D721Med (cell line): ENCODE measurements around the gene C11orf86.

ENCODE experiments used
- DNase-seq: peaks from one replicate; pipeline ENCODE4 v3.0.0; 2011; ENCODE audit warnings: low spot score; ENCODE audit not compliant: insufficient read length
- FAIRE-seq: peaks from 2 replicates; lab custom pipeline; 2011; peaks lifted over from hg19 to GRCh38; lab: Jason Lieb, UNC
- TF ChIP-seq, protein P1 (sequence below): IDR thresholded peaks from 2 replicates; pipeline ENCODE4 v1.5.1; 2012; ENCODE audit warnings: mild to moderate bottlenecking, control low read depth; ENCODE audit not compliant: insufficient read depth; ENCODE audit errors: missing control alignments

C11orf86 gene

DNA sequence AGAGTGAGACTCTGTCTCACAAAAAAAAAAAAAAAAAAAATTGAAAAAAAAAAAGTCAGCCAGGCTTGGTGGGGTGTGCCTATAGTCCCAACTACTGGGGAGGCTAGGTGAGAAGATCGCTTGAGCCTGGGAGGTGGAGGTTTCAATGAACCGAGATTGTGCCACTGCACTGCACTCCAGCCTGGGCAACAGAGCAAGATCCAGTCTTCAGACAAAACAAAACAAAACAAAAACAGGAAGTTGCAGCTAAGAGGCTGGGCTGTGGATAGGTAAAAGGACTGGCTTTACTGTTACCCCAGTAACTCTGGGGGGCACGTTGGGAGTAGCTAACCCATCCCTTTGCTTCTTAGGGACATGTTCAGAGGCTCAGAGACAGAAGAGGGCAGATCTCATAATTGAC, 10.6 kb upstream of the C11orf86 start:
- TF ChIP-seq, protein P1, sequence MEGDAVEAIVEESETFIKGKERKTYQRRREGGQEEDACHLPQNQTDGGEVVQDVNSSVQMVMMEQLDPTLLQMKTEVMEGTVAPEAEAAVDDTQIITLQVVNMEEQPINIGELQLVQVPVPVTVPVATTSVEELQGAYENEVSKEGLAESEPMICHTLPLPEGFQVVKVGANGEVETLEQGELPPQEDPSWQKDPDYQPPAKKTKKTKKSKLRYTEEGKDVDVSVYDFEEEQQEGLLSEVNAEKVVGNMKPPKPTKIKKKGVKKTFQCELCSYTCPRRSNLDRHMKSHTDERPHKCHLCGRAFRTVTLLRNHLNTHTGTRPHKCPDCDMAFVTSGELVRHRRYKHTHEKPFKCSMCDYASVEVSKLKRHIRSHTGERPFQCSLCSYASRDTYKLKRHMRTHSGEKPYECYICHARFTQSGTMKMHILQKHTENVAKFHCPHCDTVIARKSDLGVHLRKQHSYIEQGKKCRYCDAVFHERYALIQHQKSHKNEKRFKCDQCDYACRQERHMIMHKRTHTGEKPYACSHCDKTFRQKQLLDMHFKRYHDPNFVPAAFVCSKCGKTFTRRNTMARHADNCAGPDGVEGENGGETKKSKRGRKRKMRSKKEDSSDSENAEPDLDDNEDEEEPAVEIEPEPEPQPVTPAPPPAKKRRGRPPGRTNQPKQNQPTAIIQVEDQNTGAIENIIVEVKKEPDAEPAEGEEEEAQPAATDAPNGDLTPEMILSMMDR: no peak
- no peak for DNase-seq
- FAIRE-seq: no peak

DNA sequence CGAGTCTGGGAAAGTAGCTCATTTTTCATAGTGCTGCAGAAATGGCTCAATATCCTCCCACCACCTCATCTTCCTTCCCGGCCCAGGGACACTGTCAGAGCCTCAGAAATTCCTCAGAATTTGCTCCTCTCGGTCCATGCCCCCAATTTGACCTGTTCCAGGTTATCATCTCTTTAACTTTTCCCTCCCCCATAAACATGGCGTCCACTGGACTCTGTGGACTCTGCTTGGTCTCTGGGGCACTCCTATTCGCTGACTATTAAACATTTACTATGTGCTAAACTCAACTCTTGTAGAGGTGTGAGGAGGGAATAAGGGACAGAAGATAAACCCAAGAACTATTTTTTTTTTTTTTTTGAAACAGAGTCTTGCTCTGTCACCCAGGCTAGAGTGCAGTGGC, 8.8 kb upstream of the C11orf86 start:
- no peak for FAIRE-seq
- TF ChIP-seq, protein P1: no peak
- no peak for DNase-seq

DNA sequence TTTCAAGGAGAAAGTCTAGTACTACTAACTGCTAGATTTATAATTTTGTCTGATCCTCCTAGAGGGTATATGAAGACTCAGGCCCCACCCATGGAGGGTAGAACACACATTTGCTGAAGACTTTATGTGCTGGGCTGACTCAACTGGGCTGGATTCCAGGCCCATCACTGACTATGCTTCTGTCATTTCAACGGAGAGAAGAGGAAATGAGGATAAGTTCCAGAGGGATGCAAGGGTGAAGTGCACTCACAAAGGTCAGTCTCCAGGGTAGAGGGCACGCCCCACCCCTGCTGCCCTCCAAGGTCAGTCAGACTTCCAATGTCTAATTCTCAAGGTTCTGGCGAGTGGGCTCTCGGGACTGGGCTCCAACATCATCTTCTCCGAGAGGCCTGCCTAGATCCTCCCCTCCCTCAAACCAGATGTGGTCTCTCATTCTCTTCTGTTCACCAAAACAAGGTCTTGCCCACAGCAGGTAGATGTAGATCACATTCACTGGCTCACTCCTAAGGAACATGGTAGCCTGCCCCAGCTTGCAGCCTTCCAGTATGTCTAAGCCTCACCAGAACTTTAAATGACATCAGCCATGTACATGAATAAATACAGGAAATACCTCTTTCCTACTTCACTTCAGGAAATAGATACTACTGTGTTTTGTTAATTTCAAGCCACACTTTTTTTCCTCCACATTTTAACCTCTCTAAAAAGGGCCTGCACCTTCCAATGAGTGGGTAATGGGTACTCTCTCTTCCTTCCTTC, 7.3 kb upstream of the C11orf86 start:
- FAIRE-seq (no peak), DNase-seq (no peak)

DNA sequence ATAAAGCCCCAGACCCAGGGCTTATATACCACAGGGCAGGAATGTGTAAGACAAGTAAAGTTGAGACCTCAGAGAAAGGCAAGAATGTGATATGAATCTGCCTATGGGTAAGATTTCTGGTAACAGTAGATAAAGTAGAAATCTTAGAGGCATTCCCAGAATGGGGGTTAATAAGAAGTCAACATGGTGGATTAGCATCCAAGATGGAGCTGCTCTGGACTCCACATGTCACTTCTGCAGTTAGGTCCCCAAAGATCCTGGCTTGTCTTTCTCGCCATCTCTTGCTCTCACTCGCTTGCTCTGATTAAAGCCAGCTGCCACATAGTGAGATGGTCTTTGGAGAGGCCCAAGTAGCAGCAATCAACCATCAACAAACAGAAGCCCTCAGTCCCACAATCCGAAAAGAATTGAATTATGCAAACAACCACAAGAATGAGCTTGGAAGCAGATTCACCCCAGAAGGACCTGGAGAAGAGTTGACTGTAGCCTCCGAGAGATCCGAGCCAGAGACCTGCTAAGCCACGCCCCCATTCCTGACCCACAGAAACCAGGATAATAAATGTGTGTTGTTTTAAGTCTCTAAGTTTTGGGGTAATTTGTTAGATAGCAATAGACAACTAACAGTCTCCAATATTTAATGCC, 5.4 kb upstream of the C11orf86 start:
- TF ChIP-seq, protein P1: no peak
- FAIRE-seq (no peak), DNase-seq (no peak)

More for the DNA sequence above, 7.3 kb upstream of the C11orf86 start:
- TF ChIP-seq, protein P1: no peak

DNA sequence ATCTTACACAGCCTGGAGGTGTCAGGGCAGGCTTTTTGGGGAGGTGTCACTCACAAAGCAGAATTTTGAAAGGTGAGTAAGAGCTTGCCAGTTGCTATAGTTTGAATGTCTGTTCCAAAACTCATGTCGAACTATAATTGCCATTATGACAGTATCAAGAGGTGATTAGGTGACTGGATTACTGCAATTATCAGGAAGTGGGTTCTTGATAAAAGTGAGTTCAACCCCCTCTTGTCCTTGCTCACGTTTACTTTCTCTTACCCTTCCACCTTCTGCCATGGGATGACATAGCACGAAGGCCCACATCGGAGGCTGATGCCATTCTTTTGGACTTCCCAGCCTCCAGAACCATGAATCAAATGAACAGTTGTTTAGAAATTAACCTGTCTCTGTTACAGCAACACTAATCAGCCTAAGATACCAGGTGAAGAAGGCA, 4.7 kb upstream of the C11orf86 start:
- FAIRE-seq: no peak
- no peak for DNase-seq
- TF ChIP-seq, protein P1: no peak

DNA sequence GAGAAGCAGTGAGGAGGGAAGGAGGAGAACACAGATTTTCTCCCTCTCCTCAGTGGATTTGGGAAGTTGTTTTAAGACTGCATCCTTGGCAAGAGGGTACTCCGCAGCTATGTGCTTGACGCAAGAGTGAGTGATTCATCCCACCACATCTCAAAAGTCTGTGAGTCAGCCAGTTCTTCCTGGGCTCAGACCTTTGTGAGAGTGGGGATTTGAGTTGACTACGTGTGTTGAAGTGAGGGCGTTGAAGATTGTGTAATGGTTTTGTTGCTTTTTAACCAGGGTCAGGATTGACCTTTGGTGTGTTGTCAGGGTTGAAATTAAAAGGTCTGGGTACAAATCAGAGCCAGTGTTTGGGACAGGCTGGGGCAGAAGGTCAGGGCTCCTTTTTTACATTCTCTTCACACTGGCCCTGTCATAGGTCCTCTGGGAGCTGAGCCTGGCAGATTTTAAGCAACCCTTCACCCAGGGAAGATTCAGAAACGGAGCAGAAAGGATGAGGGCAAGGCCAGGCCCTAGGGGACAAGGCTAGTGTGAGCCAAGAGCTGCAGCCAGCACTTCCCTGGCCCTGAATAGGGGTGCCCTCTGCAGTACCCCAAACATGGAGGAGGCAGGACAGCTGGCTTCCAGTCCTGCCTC, 4.2 kb upstream of the C11orf86 start:
- TF ChIP-seq, protein P1: no peak
- DNase-seq (no peak), FAIRE-seq (no peak)

DNA sequence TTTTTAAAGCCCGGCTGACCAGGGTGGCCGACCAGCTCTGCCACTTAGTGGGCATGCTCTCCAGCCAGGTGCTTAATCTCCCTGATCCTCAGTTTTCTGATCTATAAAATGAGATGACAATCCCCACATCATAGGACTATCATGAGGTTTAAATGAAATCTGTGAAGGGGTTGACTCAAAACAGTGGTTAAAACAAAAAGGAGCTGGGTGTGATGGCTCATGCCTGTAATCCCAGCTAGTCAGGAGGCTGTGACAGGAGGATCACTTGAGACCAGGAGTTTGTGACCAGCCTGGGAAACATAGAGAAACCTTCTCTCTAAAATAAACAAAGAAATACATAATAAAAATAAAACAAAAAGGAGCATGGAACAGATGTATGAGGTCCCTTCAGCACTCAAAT, 3.6 kb upstream of the C11orf86 start:
- FAIRE-seq: no peak

More for the DNA sequence above, 3.6 kb upstream of the C11orf86 start:
- TF ChIP-seq, protein P1: no peak
- DNase-seq: no peak
